Stimulated activated CD8-positive, alpha-beta memory T cell treated with anti-CD3 and anti-CD28 coated beads, Interleukin-12 subunit alpha, Interleukin-12 subunit beta, amount 100 ng/mL, for 4 hours (primary cell): ENCODE data around the gene ZNF680.
"Not testable (repeated sequence)": the region's sequence is repeated elsewhere in the genome, so short reads cannot be mapped to it uniquely, and the experiment has no call there.

ENCODE experiments used
- DNase-seq: peaks from one replicate; pipeline ENCODE4 v3.0.0-alpha.2; 2020; ENCODE audit warnings: low read depth

ZNF680 gene

GRCh38 chr7:64562626-64563278 is at the start of gene ZNF680:
TSS of gene ZNF680 (minus strand) at chr7:64563071. CDS start at chr7:64562954, 117 bp downstream.
- peak; percentile 77 for DNase-seq

GRCh38 chr7:64612452-64612851 is 49.6 kb upstream of the ZNF680 start:
- no peak for DNase-seq

GRCh38 chr7:64611717-64612116 is 48.8 kb upstream of the ZNF680 start:
- no peak for DNase-seq

- no peak for DNase-seq
These were observed 48.1 kb upstream of the ZNF680 start for GRCh38 chr7:64610997-64611396.

GRCh38 chr7:64608116-64608910 is 45.4 kb upstream of the ZNF680 start:
- DNase-seq = no peak

- no peak for DNase-seq
These were observed 43.5 kb upstream of the ZNF680 start for GRCh38 chr7:64606385-64606784.

- no peak for DNase-seq
These were observed 40.4 kb upstream of the ZNF680 start for GRCh38 chr7:64603271-64603670.

GRCh38 chr7:64602518-64602917 is 39.6 kb upstream of the ZNF680 start:
- DNase-seq = no peak

- no peak for DNase-seq
These were observed 39.2 kb upstream of the ZNF680 start for GRCh38 chr7:64602086-64602485.

- DNase-seq = no peak
These were observed 36.5 kb upstream of the ZNF680 start for GRCh38 chr7:64599359-64599758.

GRCh38 chr7:64590971-64591370 is 28.1 kb upstream of the ZNF680 start:
- DNase-seq = no peak

- DNase-seq = no peak
These were observed 19.3 kb upstream of the ZNF680 start for GRCh38 chr7:64581926-64582894.

GRCh38 chr7:64581391-64581790 is 18.5 kb upstream of the ZNF680 start:
- no peak for DNase-seq

- DNase-seq = no peak
These were observed 11.7 kb upstream of the ZNF680 start for GRCh38 chr7:64574540-64575099.

- not testable (repeated sequence) for DNase-seq
These were observed 7.4 kb upstream of the ZNF680 start for GRCh38 chr7:64570284-64570605.

- DNase-seq = peak; percentile 19
These were observed 6.8 kb upstream of the ZNF680 start for GRCh38 chr7:64569372-64570283.

GRCh38 chr7:64562256-64562625 is 630 bp downstream of the ZNF680 start:
- DNase-seq = no peak

GRCh38 chr7:64559206-64559605 is 3.7 kb downstream of the ZNF680 start:
- DNase-seq = no peak

GRCh38 chr7:64558781-64559180 is 4.1 kb downstream of the ZNF680 start:
- DNase-seq = no peak

- DNase-seq = no peak
These were observed 4.6 kb downstream of the ZNF680 start for GRCh38 chr7:64558323-64558705.

GRCh38 chr7:64557601-64558322 is 5.1 kb downstream of the ZNF680 start:
- no peak for DNase-seq
